A549 (cell line): ENCODE measurements around the gene SFXN3. TPM values are rescaled to one million over a fixed set of nuclear protein-coding genes. Genes with fewer than 3 reads are reported as not detected.

Experiments
- ATAC-seq, 2 experiments: fragments of 200-7000 bp in 1 of 2; fragments of >200 bp in 1 of 2; cut with Nextera tagmentation in 1 of 2; cut with Tn5 transposase in 1 of 2; 3 replicates each; pipeline versions ENCODE4 v1.8.0 to v1.9.1; 2018 to 2020; ENCODE audit warnings: mild to moderate bottlenecking in 1 of 2, moderate library complexity in 1 of 2
- CTCF ChIA-PET: fragments of 300-600 bp; sonication (Branson Sonifier 250); formaldehyde crosslinking; extraction: SDS; loops from one replicate; lab custom pipeline; 2021; ENCODE audit warnings: antibody characterized with exemption, inconsistent platforms; lab: Yijun Ruan, JAX
- POLR2A ChIA-PET: fragments of 350-600 bp; formaldehyde crosslinking; extraction: SDS; loops from one replicate; lab custom pipeline; 2021; ENCODE audit warnings: antibody characterized with exemption, inconsistent platforms; lab: Yijun Ruan, JAX
- DNase-seq, 2 experiments: peaks; one replicate each; pipeline versions ENCODE4 v3.0.0 to v3.0.0-alpha.2; 2011 to 2016; ENCODE audit warnings: low read depth in 1 of 2, low spot score in 1 of 2
- FAIRE-seq: peaks from 2 replicates; lab custom pipeline; 2011; peaks lifted over from hg19 to GRCh38; lab: Jason Lieb, UNC
- H3K27ac ChIP-seq, 2 experiments: fragments of >200 bp; sonication (Bioruptor Twin); formaldehyde crosslinking; 3 replicates each; pipeline ENCODE4 v1.5.1; 2016 to 2017
- H3K4me1 ChIP-seq: fragments of >200 bp; sonication (Bioruptor Twin); formaldehyde crosslinking; 3 replicates; pipeline ENCODE4 v1.6.1; 2016
- H3K4me2 ChIP-seq: fragments of >200 bp; sonication (Bioruptor Twin); formaldehyde crosslinking; 3 replicates; pipeline ENCODE4 v1.6.1; 2016
- H3K4me3 ChIP-seq: fragments of >200 bp; sonication (Bioruptor Twin); formaldehyde crosslinking; 3 replicates; pipeline ENCODE4 v1.5.1; 2016
- H3K9me3 ChIP-seq: fragments of >200 bp; sonication (Bioruptor Twin); formaldehyde crosslinking; 3 replicates; pipeline ENCODE4 v1.6.1; 2016
- BHLHE40 ChIP-seq: IDR thresholded peaks from 2 replicates; pipeline ENCODE4 v1.6.1; 2012; ENCODE audit warnings: low read depth, low read length, inconsistent platforms
- CEBPB ChIP-seq, 2 experiments: fragments of >200 bp in 1 of 2; sonication (Bioruptor Twin) in 1 of 2; formaldehyde crosslinking in 1 of 2; IDR thresholded peaks; 2 replicates each; pipeline ENCODE4 v1.6.1; 2012 to 2016
- EHF ChIP-seq: fragments of 250-450 bp; sonication (Bioruptor Pico); IDR thresholded peaks from 2 replicates; pipeline ENCODE4 v1.5.0; 2020; ENCODE audit warnings: mild to moderate bottlenecking
- EHMT2 ChIP-seq: fragments of 200-600 bp; sonication (generic); IDR thresholded peaks from 2 replicates; pipeline ENCODE4 v1.6.1; 2016; ENCODE audit warnings: antibody characterized with exemption, low read depth, mild to moderate bottlenecking, moderate library complexity
- ESRRA ChIP-seq: fragments of 150-350 bp; IDR thresholded peaks from 2 replicates; pipeline ENCODE4 v1.6.1; 2014; ENCODE audit warnings: mild to moderate bottlenecking, low read length, borderline replicate concordance
- FOSB ChIP-seq: fragments of 250-450 bp; sonication (Bioruptor Pico); IDR thresholded peaks from 2 replicates; pipeline ENCODE4 v1.5.0; 2020; ENCODE audit warnings: mild to moderate bottlenecking, moderate library complexity
- HEYL ChIP-seq: fragments of 250-450 bp; sonication (Bioruptor Pico); IDR thresholded peaks from 2 replicates; pipeline ENCODE4 v1.8.0; 2021; ENCODE audit warnings: mild to moderate bottlenecking, moderate library complexity
- HOXB5 ChIP-seq: fragments of 250-450 bp; sonication (Bioruptor Pico); IDR thresholded peaks from 2 replicates; pipeline ENCODE4 v1.5.0; 2020; ENCODE audit warnings: mild to moderate bottlenecking, moderate library complexity
- JUN ChIP-seq, 2 experiments: fragments of >200 bp; sonication (Bioruptor Twin); formaldehyde crosslinking; IDR thresholded peaks; 2 replicates in 1 of 2; 3 replicates in 1 of 2; pipeline ENCODE4 v1.6.1; 2016 to 2017
- JUNB ChIP-seq: fragments of >200 bp; sonication (Bioruptor Twin); formaldehyde crosslinking; IDR thresholded peaks from 2 replicates; pipeline ENCODE4 v1.6.1; 2016
- NFE2L2 ChIP-seq: fragments of 150-350 bp; conservative IDR thresholded peaks from 2 replicates; pipeline ENCODE4 v1.6.1; 2014; ENCODE audit warnings: low read length
- PHF8 ChIP-seq: fragments of 200-600 bp; sonication (generic); IDR thresholded peaks from 2 replicates; pipeline ENCODE4 v1.6.1; 2016; ENCODE audit warnings: low read depth, mild to moderate bottlenecking, antibody characterized with exemption, moderate library complexity, borderline replicate concordance
- RAD21 ChIP-seq, 2 experiments: fragments of >200 bp in 1 of 2; sonication (Bioruptor Twin) in 1 of 2; formaldehyde crosslinking in 1 of 2; IDR thresholded peaks in 1 of 2; conservative IDR thresholded peaks in 1 of 2; 2 replicates in 1 of 2; 3 replicates in 1 of 2; pipeline ENCODE4 v1.6.1; 2012 to 2018; ENCODE audit warnings: inconsistent platforms in 1 of 2
- RFX5 ChIP-seq: fragments of 450-650 bp; IDR thresholded peaks from 2 replicates; pipeline ENCODE4 v1.7.1; 2014; ENCODE audit warnings: antibody characterized with exemption, mild to moderate bottlenecking, moderate library complexity
- SMC3 ChIP-seq: fragments of >200 bp; sonication (Bioruptor Twin); formaldehyde crosslinking; IDR thresholded peaks from 3 replicates; pipeline ENCODE4 v1.6.1; 2018; ENCODE audit warnings: inconsistent platforms
- TFCP2L1 ChIP-seq: fragments of 250-450 bp; sonication (Bioruptor Pico); IDR thresholded peaks from 2 replicates; pipeline ENCODE4 v1.5.0; 2021; ENCODE audit warnings: mild to moderate bottlenecking
- ZC3H11A ChIP-seq: fragments of 450-650 bp; IDR thresholded peaks from 2 replicates; pipeline ENCODE4 v1.6.1; 2014; ENCODE audit warnings: antibody characterized with exemption, mild to moderate bottlenecking
- ZFP36 ChIP-seq: fragments of 450-650 bp; IDR thresholded peaks from 2 replicates; pipeline ENCODE4 v1.6.1; 2014; ENCODE audit warnings: borderline replicate concordance; ENCODE audit not compliant: partially characterized antibody
- ZSCAN20 ChIP-seq: fragments of 250-450 bp; sonication (Bioruptor Pico); IDR thresholded peaks from 2 replicates; pipeline ENCODE4 v1.8.0; 2022; ENCODE audit warnings: mild to moderate bottlenecking, moderate library complexity
- WGBS: methylation state at CpG from one replicate; pipeline ENCODE4 v1.1.6; 2017; ENCODE audit errors: missing lambda C conversion rate; 5-methylcytosine and 5-hydroxymethylcytosine counted together
- polyA plus RNA-seq, 4 experiments: library from polyadenylated mRNA; depleted of rRNA in 3 of 4; stranded (reverse); fragments of >200 nt; fragmentation: RNase III in 1 of 4; extraction: RNeasy Plus Mini Kit Qiagen cat#74134 plus additional on column Dnase treatment in 1 of 4; gene quantifications; 2 replicates in 3 of 4; 3 replicates in 1 of 4; pipeline ENCODE4 v1.2.3, GENCODE V29; 2011 to 2017
- TF ChIP-seq, protein P1 (sequence below): fragments of >200 bp; sonication (Bioruptor Twin); formaldehyde crosslinking; IDR thresholded peaks from 2 replicates; pipeline ENCODE4 v1.6.1; 2016
- TF ChIP-seq, protein P2 (sequence below): fragments of 450-650 bp; IDR thresholded peaks from 2 replicates; pipeline ENCODE4 v1.6.1; 2014; ENCODE audit warnings: antibody characterized with exemption
- TF ChIP-seq, protein P3 (sequence below): fragments of 200-600 bp; sonication (generic); IDR thresholded peaks from 2 replicates; pipeline ENCODE4 v1.6.1; 2016; ENCODE audit warnings: antibody characterized with exemption, mild to moderate bottlenecking, moderate library complexity
- TF ChIP-seq, protein P4 (sequence below): IDR thresholded peaks from 2 replicates; pipeline ENCODE4 v1.6.1; 2012

The SFXN3 gene
- polyA plus RNA-seq, 2 of the 4 experiments (the other 2 are of a cell fraction) = 26.3 to 33.7 TPM

DNA sequence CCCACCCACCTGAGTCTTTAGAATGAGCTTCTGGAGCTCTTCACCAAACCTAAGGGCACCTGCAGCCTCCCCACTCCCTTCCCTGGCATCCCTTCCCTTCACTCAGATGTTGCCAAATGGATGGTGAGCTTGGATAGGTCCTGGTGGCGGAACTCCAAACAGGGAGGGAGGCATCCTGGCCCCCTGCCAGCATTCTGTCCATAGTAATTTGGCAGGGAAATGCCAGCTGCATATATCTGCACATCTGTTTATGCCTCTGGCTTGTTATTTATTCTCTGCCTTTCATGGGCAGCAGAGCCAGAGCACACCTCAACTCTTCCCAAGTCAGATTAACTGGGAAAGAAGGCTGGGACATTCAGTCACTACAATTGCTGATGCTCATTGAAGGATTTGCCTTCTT is 48.8 kb downstream of the SFXN3 start:
- no peak for TF ChIP-seq EHF (CRISPR knock-in tag)
- TF ChIP-seq, protein P1, sequence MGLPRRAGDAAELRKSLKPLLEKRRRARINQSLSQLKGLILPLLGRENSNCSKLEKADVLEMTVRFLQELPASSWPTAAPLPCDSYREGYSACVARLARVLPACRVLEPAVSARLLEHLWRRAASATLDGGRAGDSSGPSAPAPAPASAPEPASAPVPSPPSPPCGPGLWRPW = no peak
- TF ChIP-seq JUNB = no peak
- TF ChIP-seq ESRRA = no peak
- no peak for TF ChIP-seq RAD21 (conservative IDR thresholded peaks at IDR 0.05 in 1 of 2, IDR thresholded peaks at IDR 0.05 in 1 of 2)
- TF ChIP-seq EHMT2 = no peak
- no peak for TF ChIP-seq HEYL (CRISPR knock-in tag)
- TF ChIP-seq, protein P2, sequence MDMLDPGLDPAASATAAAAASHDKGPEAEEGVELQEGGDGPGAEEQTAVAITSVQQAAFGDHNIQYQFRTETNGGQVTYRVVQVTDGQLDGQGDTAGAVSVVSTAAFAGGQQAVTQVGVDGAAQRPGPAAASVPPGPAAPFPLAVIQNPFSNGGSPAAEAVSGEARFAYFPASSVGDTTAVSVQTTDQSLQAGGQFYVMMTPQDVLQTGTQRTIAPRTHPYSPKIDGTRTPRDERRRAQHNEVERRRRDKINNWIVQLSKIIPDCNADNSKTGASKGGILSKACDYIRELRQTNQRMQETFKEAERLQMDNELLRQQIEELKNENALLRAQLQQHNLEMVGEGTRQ = no peak
- TF ChIP-seq TFCP2L1 (CRISPR knock-in tag) = no peak
- CTCF ChIA-PET = interaction anchor here (1.4 to 65.1 kb wide), 4 partner anchors 17 to 130 kb away, joined by 3 to 2364 read pairs (median 68); partner anchors contain the start of genes KAZALD1, PDZD7 and SFXN3
- ATAC-seq = no peak
- no peak for FAIRE-seq
- Histone ChIP-seq H3K27ac (no peak overlapping the region), H3K4me2 (no peak overlapping the region), H3K4me3 (no peak overlapping the region), H3K9me3 (no peaks in the 10 kb centered on the region), H3K4me1 (no peaks in the 10 kb centered on the region)
- POLR2A ChIA-PET = interaction anchor here (0.7 kb wide), 1 partner anchor 205 kb away, joined by 3 read pairs; no protein-coding TSS in a partner anchor
- 83% methylated on average over 1 of the region's 1 CpG for WGBS
- no peak for DNase-seq

DNA sequence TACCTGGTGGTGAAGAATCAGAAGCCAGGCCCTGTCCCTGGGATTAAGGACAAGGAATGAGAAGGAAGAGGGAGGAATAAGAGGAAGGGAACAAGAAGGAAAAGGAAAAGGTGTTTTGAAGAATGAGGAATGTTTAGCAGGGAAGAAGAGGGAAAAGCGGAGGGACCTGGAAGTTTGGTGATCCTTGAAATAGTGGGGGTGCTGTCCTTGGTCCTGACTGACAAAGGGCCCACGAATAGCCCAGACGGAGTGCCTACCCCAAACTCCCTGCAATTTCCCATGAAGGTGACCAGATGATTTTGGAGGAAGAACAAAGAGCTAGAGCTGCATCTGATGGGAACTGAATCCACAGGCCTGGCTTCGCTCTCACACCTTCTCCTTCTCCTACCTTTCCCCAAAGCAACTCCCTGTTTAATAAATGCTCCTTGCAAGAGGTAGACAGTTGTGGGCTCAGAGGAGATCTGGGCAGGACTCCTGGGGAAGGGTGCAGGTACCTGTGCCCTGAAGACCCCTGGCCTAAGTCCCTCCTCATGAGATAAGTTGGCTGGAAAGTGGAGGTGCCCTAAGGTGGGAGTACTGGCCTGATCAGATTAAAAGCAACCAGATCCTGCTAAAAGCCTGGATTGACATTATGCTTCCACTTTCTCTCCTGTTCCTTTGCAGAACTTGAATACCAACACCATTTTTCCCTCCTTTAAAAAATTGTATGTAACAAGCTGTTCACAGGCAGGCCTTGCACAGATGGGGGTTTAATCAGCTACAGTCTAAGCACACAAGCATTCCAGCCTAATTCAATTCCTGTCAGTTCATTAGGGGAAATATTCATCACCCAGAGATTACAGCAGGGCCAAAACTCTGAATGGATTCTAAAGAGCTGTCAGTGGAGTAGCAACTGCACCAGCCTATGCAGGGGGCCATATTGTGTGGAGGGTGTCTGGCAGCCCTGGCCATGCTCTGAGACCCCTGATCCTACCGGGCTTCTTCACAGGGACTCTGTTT is 50.2 kb downstream of the SFXN3 start:
- WGBS = 44% methylated on average over 5 of the region's 5 CpGs
- no peaks in the 10 kb centered on the region for H3K4me1 ChIP-seq
- CTCF ChIA-PET = interaction anchor here (0.6 to 65.1 kb wide), 5 partner anchors 16 to 133 kb away, joined by 3 to 2364 read pairs (median 12); partner anchors contain the start of genes KAZALD1, PDZD7 and SFXN3
- H3K4me2 ChIP-seq = no peak overlapping the region
- ATAC-seq (peak; percentile 23 to 41; a peak in 1 of 6 replicates), DNase-seq (no peak), FAIRE-seq (no peak)
- no peak overlapping the region for H3K27ac ChIP-seq
- TF ChIP-seq EHMT2 (peak; percentile 81), JUN (IDR thresholded peaks at IDR 0.05) (no peak), HOXB5 (CRISPR knock-in tag) (peak; percentile 38; the same call in 1 of the 2 replicates), TFCP2L1 (CRISPR knock-in tag) (no peak), ZSCAN20 (CRISPR knock-in tag) (no peak), FOSB (CRISPR knock-in tag) (no peak), RFX5 (no peak)
- TF ChIP-seq, protein P3, sequence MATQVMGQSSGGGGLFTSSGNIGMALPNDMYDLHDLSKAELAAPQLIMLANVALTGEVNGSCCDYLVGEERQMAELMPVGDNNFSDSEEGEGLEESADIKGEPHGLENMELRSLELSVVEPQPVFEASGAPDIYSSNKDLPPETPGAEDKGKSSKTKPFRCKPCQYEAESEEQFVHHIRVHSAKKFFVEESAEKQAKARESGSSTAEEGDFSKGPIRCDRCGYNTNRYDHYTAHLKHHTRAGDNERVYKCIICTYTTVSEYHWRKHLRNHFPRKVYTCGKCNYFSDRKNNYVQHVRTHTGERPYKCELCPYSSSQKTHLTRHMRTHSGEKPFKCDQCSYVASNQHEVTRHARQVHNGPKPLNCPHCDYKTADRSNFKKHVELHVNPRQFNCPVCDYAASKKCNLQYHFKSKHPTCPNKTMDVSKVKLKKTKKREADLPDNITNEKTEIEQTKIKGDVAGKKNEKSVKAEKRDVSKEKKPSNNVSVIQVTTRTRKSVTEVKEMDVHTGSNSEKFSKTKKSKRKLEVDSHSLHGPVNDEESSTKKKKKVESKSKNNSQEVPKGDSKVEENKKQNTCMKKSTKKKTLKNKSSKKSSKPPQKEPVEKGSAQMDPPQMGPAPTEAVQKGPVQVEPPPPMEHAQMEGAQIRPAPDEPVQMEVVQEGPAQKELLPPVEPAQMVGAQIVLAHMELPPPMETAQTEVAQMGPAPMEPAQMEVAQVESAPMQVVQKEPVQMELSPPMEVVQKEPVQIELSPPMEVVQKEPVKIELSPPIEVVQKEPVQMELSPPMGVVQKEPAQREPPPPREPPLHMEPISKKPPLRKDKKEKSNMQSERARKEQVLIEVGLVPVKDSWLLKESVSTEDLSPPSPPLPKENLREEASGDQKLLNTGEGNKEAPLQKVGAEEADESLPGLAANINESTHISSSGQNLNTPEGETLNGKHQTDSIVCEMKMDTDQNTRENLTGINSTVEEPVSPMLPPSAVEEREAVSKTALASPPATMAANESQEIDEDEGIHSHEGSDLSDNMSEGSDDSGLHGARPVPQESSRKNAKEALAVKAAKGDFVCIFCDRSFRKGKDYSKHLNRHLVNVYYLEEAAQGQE = peak; percentile 96
- no peaks in the 10 kb centered on the region for H3K9me3 ChIP-seq
- POLR2A ChIA-PET = no interaction called here
- no peak overlapping the region for H3K4me3 ChIP-seq

DNA sequence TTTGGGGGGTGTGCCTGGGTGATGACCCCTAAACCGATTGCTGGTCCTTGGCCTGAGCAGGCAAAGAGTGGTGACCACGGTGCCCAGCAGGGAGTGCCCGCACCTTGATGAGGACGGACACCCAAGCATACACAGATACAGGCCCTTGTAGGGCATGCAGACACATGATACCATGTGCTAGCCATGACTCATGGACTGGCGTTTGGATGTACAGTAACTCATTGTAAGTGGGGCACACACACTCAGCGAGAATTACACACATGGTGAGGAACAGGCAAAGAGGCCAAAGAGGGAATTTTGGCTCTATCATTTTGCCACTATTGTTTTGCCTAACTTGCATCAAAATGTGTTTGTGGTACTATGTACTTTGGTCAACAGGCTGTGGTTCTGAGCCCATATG is 54.8 kb downstream of the SFXN3 start:
- Histone ChIP-seq H3K4me2 (no peak overlapping the region), H3K4me3 (no peak overlapping the region), H3K9me3 (no peaks in the 10 kb centered on the region), H3K27ac (no peak overlapping the region), H3K4me1 (peaks cover 24% of the 10 kb centered on the region)
- ChIA-PET CTCF (interaction anchor here (1.5 to 65.1 kb wide), 4 partner anchors 11 to 57 kb away, joined by 3 to 2364 read pairs (median 72); partner anchors contain the start of genes KAZALD1, PDZD7 and SFXN3), POLR2A (no interaction called here)
- 68% methylated on average over 6 of the region's 6 CpGs for whole genome bisulfite sequencing
- no peak for FAIRE-seq
- no peak for DNase-seq
- no peak for ATAC-seq
- TF ChIP-seq, protein P2 = no peak
- TF ChIP-seq, protein P4, sequence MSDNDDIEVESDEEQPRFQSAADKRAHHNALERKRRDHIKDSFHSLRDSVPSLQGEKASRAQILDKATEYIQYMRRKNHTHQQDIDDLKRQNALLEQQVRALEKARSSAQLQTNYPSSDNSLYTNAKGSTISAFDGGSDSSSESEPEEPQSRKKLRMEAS = no peak
- no peak for TF ChIP-seq ZFP36
- TF ChIP-seq BHLHE40 = no peak
- no peak for TF ChIP-seq RFX5
- no peak for TF ChIP-seq NFE2L2
- TF ChIP-seq PHF8 = no peak
- no peak for TF ChIP-seq ZC3H11A
- TF ChIP-seq, protein P1 = no peak
- no peak for TF ChIP-seq CEBPB (IDR thresholded peaks at IDR 0.05)
- TF ChIP-seq SMC3 = no peak
